Esophagus squamous epithelium (tissue), 5 donors: ENCODE data around the gene TTC8. TPM values are rescaled to one million over a fixed set of nuclear protein-coding genes. Genes with fewer than 3 reads are reported as not detected.

Experiments used
- DNase-seq: peaks from one replicate; lab custom pipeline; 2025; lab: John Stamatoyannopoulos, UW
- H3K27ac ChIP-seq, 4 donors: fragments of 200-600 bp; sonication (generic); one replicate each; pipeline ENCODE4 v1.5.1; 2016 to 2019; ENCODE audit warnings: mild to moderate bottlenecking in 1 of 4
- H3K27me3 ChIP-seq, 4 donors: fragments of 200-600 bp; sonication (generic); 1 replicate in 3 of 4; 2 replicates in 1 of 4; pipeline versions ENCODE4 v1.5.1 to v1.6.0; 2017 to 2021; ENCODE audit warnings: antibody characterized with exemption in 1 of 4
- H3K36me3 ChIP-seq, 3 donors: fragments of 200-600 bp; sonication (generic); one replicate each; pipeline ENCODE4 v1.5.1; 2016 to 2019
- H3K4me1 ChIP-seq, 3 donors: fragments of 200-600 bp; sonication (generic); one replicate each; pipeline ENCODE4 v1.5.1; 2017 to 2019
- H3K4me3 ChIP-seq, 4 donors: fragments of 200-600 bp; sonication (generic); 1 replicate in 3 of 4; 2 replicates in 1 of 4; pipeline ENCODE4 v1.5.1; 2016 to 2019; ENCODE audit warnings: mild to moderate bottlenecking in 2 of 4, moderate library complexity in 1 of 4
- H3K9me3 ChIP-seq, 3 donors: fragments of 200-600 bp; sonication (generic); one replicate each; pipeline ENCODE4 v1.5.1; 2016 to 2019
- POLR2A ChIP-seq, 4 donors: fragments of 450-650 bp; IDR thresholded peaks; one replicate each; pipeline ENCODE4 v1.6.1; 2017; ENCODE audit warnings: antibody characterized with exemption in 4 of 4, mild to moderate bottlenecking in 4 of 4, moderate library complexity in 3 of 4
- WGBS, 2 donors: methylation state at CpG; one replicate each; pipeline ENCODE4 v1.1.5; 2018; 5-methylcytosine and 5-hydroxymethylcytosine counted together
- intact Hi-C: fragments of 100-400 bp; cut with DNase I; formaldehyde crosslinking; loops from one replicate; pipeline ENCODE4 v1.15.0; 2022
- total RNA-seq, 4 donors: library from RNA; depleted of rRNA; stranded (reverse); fragments of >200 nt; gene quantifications; one replicate each; pipeline ENCODE4 v1.1.0, GENCODE V29; 2016
- TF ChIP-seq, protein P1 (sequence below), 6 experiments: fragments of 450-650 bp in 4 of 6; fragments of 200-600 bp in 2 of 6; sonication (generic) in 2 of 6; IDR thresholded peaks; one replicate each; pipeline ENCODE4 v1.5.1; 2016 to 2019; ENCODE audit warnings: antibody characterized with exemption in 6 of 6, mild to moderate bottlenecking in 4 of 6, moderate library complexity in 4 of 6
- donor health status: DM: yes; HTN: yes; CAD: no.

The TTC8 gene
- total RNA-seq, 4 donors from 2014 or later, result 13.0 to 17.2 (median 15.8) TPM

DNA sequence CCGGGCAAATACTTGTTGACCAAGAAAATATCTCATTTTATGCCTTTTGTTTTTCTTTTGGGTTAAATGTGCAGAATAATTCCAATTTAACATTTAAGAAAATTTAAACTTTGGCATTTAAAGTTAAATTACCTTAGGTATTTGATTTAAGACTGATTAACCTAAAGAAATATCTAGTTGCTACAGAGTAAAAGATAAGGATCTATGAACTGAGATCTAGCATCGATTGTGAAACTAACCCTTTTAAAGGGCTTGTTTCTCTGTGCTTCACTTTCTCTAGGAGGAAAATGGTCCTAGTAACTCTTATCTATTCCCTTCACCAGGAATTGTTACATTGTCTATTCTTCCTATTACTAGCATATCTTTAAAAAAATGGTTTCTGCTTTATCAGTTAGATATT, 2.6 kb upstream of the TTC8 start:
- TF ChIP-seq, protein P1, sequence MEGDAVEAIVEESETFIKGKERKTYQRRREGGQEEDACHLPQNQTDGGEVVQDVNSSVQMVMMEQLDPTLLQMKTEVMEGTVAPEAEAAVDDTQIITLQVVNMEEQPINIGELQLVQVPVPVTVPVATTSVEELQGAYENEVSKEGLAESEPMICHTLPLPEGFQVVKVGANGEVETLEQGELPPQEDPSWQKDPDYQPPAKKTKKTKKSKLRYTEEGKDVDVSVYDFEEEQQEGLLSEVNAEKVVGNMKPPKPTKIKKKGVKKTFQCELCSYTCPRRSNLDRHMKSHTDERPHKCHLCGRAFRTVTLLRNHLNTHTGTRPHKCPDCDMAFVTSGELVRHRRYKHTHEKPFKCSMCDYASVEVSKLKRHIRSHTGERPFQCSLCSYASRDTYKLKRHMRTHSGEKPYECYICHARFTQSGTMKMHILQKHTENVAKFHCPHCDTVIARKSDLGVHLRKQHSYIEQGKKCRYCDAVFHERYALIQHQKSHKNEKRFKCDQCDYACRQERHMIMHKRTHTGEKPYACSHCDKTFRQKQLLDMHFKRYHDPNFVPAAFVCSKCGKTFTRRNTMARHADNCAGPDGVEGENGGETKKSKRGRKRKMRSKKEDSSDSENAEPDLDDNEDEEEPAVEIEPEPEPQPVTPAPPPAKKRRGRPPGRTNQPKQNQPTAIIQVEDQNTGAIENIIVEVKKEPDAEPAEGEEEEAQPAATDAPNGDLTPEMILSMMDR (IDR thresholded peaks at IDR 0.05), result no peak
- TF ChIP-seq POLR2A (IDR thresholded peaks at IDR 0.05), result no peak
- WGBS, 2 donors, result 65 to 88% methylated on average over 2 of the region's 2 CpGs

DNA sequence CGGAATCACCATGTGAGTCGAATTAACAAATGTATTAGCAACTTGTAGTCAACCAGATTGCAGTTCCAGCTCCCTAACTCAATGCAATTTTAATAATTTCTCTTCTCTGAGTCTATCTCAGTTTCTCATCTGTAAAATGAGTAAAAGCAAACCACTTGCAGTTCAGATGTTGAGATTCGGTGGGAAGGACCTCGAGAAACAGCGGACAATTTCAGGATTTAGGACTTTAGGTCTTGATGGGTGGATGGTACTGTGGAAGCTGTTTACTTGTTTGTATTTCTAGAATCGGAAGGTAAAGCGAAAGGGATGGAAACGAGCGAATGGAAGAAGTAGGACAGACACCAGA, 510 bp upstream of the TTC8 start:
- intact Hi-C loops, result no loop called here
- TF ChIP-seq, protein P1 (IDR thresholded peaks at IDR 0.05), result no peak
- no peaks in the 10 kb centered on the region for H3K9me3 ChIP-seq

More for the DNA sequence above, 2.6 kb upstream of the TTC8 start:
- Histone ChIP-seq H3K4me1 (peaks cover 5 to 18% (median 7%) of the 10 kb centered on the region in 3 donors), H3K36me3 (no peaks in the 10 kb centered on the region), H3K9me3 (no peaks in the 10 kb centered on the region), H3K4me3 (no peak overlapping the region), H3K27me3 (no peaks in the 10 kb centered on the region), H3K27ac (no peak overlapping the region)
- DNase-seq, result no peak
- intact Hi-C loops, result no loop called here

DNA sequence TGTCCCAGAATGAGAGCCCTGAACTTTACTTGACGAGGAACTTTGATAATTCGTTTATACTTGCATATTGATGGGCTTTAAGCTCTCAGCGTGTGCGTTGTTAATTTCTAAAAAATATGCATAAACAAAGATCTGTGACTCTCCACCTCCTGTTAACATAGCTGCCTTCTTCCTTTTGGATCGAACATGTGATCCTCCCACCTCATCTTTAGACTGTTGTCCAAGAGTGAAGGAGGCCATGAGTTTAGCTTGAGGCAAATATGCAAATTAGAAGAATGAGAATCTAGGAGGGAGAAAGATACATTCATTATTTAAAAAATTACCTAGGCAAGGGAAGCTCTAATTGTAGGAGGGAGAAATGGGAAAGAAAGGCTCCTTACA, 617 bp downstream of the TTC8 start:
- no peak for TF ChIP-seq POLR2A (IDR thresholded peaks at IDR 0.05)
- no peaks in the 10 kb centered on the region for H3K27me3 ChIP-seq
- WGBS, 2 donors, result 0 to 5% methylated on average over 5 of the region's 5 CpGs
- H3K27ac ChIP-seq, result peak overlapping the region; percentile 82 to 88 (median 85)
- peaks cover 5 to 26% (median 7%) of the 10 kb centered on the region in 3 donors for H3K4me1 ChIP-seq
- no peak for DNase-seq
- H3K9me3 ChIP-seq, result no peaks in the 10 kb centered on the region
- intact Hi-C loops, result no loop called here
- H3K4me3 ChIP-seq, result peak overlapping the region; percentile 67 to 88 (median 80)
- H3K36me3 ChIP-seq, result no peaks in the 10 kb centered on the region

More for the DNA sequence above, 510 bp upstream of the TTC8 start:
- WGBS, 2 donors, result 5 to 7% methylated on average over 9 of the region's 9 CpGs
- H3K4me3 ChIP-seq, result peak overlapping the region; percentile 67 to 88 (median 80)
- H3K27me3 ChIP-seq, result no peaks in the 10 kb centered on the region
- H3K4me1 ChIP-seq, result peaks cover 5 to 26% (median 7%) of the 10 kb centered on the region in 3 donors
- no peak for DNase-seq
- H3K36me3 ChIP-seq, result no peaks in the 10 kb centered on the region
- peak overlapping the region; percentile 82 to 88 (median 85) for H3K27ac ChIP-seq

DNA sequence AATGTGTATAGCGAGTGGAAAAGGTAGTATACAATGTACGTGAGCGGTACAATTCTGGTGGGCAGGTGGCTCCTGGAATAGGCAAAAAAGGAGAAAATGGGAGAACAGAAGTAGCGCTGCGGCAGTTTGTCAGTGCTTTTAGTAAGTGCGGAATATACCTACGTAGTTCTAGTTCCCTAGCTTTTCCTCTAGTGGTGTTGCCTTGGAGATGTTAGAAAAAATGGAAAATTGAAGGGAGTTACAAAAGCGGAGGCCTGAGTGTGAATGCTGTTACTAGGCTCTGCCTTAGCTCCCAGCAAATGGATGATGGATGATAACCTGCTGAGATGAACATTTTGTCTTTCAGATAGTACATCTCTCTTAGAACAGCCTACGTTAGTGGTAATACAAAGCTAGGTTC, 1.1 kb downstream of the TTC8 start:
- no peak for DNase-seq
- no peaks in the 10 kb centered on the region for H3K9me3 ChIP-seq
- peaks cover 5 to 27% (median 7%) of the 10 kb centered on the region in 3 donors for H3K4me1 ChIP-seq
- no peaks in the 10 kb centered on the region for H3K27me3 ChIP-seq
- H3K27ac ChIP-seq, result no peak overlapping the region
- H3K4me3 ChIP-seq, result peak overlapping the region in 1 of 4 donors; percentile 85
- TF ChIP-seq POLR2A (IDR thresholded peaks at IDR 0.05), result no peak
- TF ChIP-seq, protein P1 (IDR thresholded peaks at IDR 0.05), result no peak
- intact Hi-C loops, result no loop called here
- H3K36me3 ChIP-seq, result no peaks in the 10 kb centered on the region
- WGBS, 2 donors, result 90 to 96% methylated on average over 9 of the region's 9 CpGs

DNA sequence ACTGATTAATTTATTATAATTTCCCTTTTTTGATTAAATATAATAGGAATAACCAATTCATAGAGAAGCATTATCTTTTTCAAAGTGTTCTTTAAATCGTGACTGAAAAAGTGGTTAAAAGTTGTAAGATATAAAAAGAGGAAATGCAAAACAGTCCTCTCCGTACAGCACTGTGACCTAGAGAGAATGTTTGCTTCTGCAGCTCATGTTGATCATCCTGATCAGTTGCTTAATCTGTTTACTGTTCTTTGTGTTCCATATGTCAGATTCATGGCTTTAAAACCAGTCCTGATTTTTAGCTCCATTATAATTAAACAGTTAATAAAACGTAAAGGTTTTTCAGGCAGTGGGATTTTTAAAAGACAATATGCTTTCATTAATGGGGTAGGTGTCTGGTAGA, 4.7 kb downstream of the TTC8 start:
- Histone ChIP-seq H3K4me1 (peaks cover 7 to 41% (median 13%) of the 10 kb centered on the region in 3 donors), H3K27me3 (no peaks in the 10 kb centered on the region), H3K27ac (peak overlapping the region in 1 of 4 donors; percentile 3), H3K4me3 (no peak overlapping the region), H3K9me3 (no peaks in the 10 kb centered on the region), H3K36me3 (no peaks in the 10 kb centered on the region)
- no peak for TF ChIP-seq POLR2A (IDR thresholded peaks at IDR 0.05)
- TF ChIP-seq, protein P1 (IDR thresholded peaks at IDR 0.05), result no peak
- intact Hi-C loops, result no loop called here
- DNase-seq, result no peak
- 51 to 59% methylated on average over 3 of the region's 3 CpGs for WGBS, 2 donors
